Loucy (cell line): ENCODE measurements around the gene CDK16.

Experiments
- H2AFZ ChIP-seq: fragments of 200-600 bp; sonication (generic); 2 replicates; pipeline ENCODE4 v1.6.0; 2016; ENCODE audit warnings: antibody characterized with exemption, mild to moderate bottlenecking, low read length, moderate library complexity
- H3F3A ChIP-seq: fragments of 200-600 bp; 2 replicates; pipeline ENCODE4 v1.6.0; 2016; ENCODE audit warnings: antibody characterized with exemption, low read depth, mild to moderate bottlenecking
- H3K27me3 ChIP-seq: fragments of 200-600 bp; sonication (generic); 2 replicates; pipeline ENCODE4 v1.6.1; 2014; ENCODE audit warnings: low read length, mild to moderate bottlenecking; ENCODE audit not compliant: insufficient read depth, poor library complexity, severe bottlenecking
- H3K36me3 ChIP-seq: fragments of 200-600 bp; sonication (generic); 2 replicates; pipeline ENCODE4 v1.6.1; 2016; ENCODE audit warnings: low read length; ENCODE audit not compliant: insufficient read depth
- H3K4me1 ChIP-seq: fragments of 200-600 bp; sonication (generic); 2 replicates; pipeline ENCODE4 v1.5.1; 2014; ENCODE audit warnings: low read length, mild to moderate bottlenecking; ENCODE audit not compliant: insufficient read depth, poor library complexity, severe bottlenecking
- H3K4me2 ChIP-seq: fragments of 200-600 bp; sonication (generic); 2 replicates; pipeline ENCODE4 v1.6.0; 2014; ENCODE audit warnings: antibody characterized with exemption, low read length, low read depth, mild to moderate bottlenecking; ENCODE audit not compliant: poor library complexity, severe bottlenecking
- H3K4me3 ChIP-seq: fragments of 200-600 bp; sonication (generic); 2 replicates; pipeline ENCODE4 v1.5.1; 2014; ENCODE audit warnings: low read length, mild to moderate bottlenecking, mixed read lengths; ENCODE audit not compliant: poor library complexity, severe bottlenecking
- H3K79me2 ChIP-seq: fragments of 200-600 bp; sonication (generic); 2 replicates; pipeline ENCODE4 v1.6.1; 2014; ENCODE audit warnings: low read length; ENCODE audit not compliant: insufficient read depth
- H3K9ac ChIP-seq: fragments of 200-600 bp; sonication (generic); 2 replicates; pipeline ENCODE4 v1.6.0; 2014; ENCODE audit warnings: mild to moderate bottlenecking, low read depth, low read length, moderate library complexity; ENCODE audit not compliant: poor library complexity, severe bottlenecking
- H3K9me2 ChIP-seq: fragments of 200-600 bp; sonication (generic); replicated peaks from 2 replicates; pipeline ENCODE4 v1.6.1; 2016; ENCODE audit warnings: low read depth, low read length, mixed read lengths
- H3K9me3 ChIP-seq: fragments of 200-600 bp; sonication (generic); 2 replicates; pipeline ENCODE4 v1.6.1; 2014; ENCODE audit warnings: mild to moderate bottlenecking, antibody characterized with exemption, low read length, low read depth; ENCODE audit not compliant: insufficient read depth
- H4K20me1 ChIP-seq: fragments of 200-600 bp; sonication (generic); 2 replicates; pipeline ENCODE4 v1.6.0; 2014; ENCODE audit warnings: antibody characterized with exemption, low read length, mild to moderate bottlenecking; ENCODE audit not compliant: insufficient read depth, poor library complexity, severe bottlenecking
- EZH2phosphoT487 ChIP-seq: fragments of 200-600 bp; IDR thresholded peaks from 2 replicates; pipeline ENCODE4 v1.6.1; 2018; ENCODE audit warnings: antibody characterized with exemption, mild to moderate bottlenecking, moderate library complexity, borderline replicate concordance
- TF ChIP-seq, protein P1 (sequence below): fragments of 200-600 bp; sonication (generic); conservative IDR thresholded peaks from 2 replicates; pipeline ENCODE4 v1.5.1; 2014; ENCODE audit warnings: mild to moderate bottlenecking, antibody characterized with exemption, low read length

Gene CDK16

GRCh38 chrX:47170861-47171692 is 47.4 kb upstream of the CDK16 start:
- no peak overlapping the region for H2AFZ ChIP-seq
- H3K79me2 ChIP-seq, result peaks cover 11% of the 10 kb centered on the region; the same call in 1 of the 2 replicates
- no peak for TF ChIP-seq EZH2phosphoT487
- TF ChIP-seq, protein P1, sequence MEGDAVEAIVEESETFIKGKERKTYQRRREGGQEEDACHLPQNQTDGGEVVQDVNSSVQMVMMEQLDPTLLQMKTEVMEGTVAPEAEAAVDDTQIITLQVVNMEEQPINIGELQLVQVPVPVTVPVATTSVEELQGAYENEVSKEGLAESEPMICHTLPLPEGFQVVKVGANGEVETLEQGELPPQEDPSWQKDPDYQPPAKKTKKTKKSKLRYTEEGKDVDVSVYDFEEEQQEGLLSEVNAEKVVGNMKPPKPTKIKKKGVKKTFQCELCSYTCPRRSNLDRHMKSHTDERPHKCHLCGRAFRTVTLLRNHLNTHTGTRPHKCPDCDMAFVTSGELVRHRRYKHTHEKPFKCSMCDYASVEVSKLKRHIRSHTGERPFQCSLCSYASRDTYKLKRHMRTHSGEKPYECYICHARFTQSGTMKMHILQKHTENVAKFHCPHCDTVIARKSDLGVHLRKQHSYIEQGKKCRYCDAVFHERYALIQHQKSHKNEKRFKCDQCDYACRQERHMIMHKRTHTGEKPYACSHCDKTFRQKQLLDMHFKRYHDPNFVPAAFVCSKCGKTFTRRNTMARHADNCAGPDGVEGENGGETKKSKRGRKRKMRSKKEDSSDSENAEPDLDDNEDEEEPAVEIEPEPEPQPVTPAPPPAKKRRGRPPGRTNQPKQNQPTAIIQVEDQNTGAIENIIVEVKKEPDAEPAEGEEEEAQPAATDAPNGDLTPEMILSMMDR, result no peak
- no peak overlapping the region for H3K4me3 ChIP-seq
- no peaks in the 10 kb centered on the region for H3K9me3 ChIP-seq
- no peak overlapping the region for H3K4me2 ChIP-seq
- no peaks in the 10 kb centered on the region for H4K20me1 ChIP-seq
- H3F3A ChIP-seq, result no peaks in the 10 kb centered on the region
- H3K9me2 ChIP-seq, result no peaks in the 10 kb centered on the region
- no peak overlapping the region for H3K9ac ChIP-seq
- H3K4me1 ChIP-seq, result no peaks in the 10 kb centered on the region
- peaks cover 71% of the 10 kb centered on the region; the same call in 1 of the 2 replicates for H3K36me3 ChIP-seq
- no peaks in the 10 kb centered on the region for H3K27me3 ChIP-seq

- Histone ChIP-seq H3K4me1 (no peaks in the 10 kb centered on the region), H2AFZ (no peak overlapping the region), H3K27me3 (no peaks in the 10 kb centered on the region), H3K4me3 (no peak overlapping the region), H3K79me2 (peaks cover 11% of the 10 kb centered on the region; the same call in 1 of the 2 replicates), H3F3A (no peaks in the 10 kb centered on the region), H3K9me2 (no peaks in the 10 kb centered on the region), H3K36me3 (peaks cover 80% of the 10 kb centered on the region; the same call in 1 of the 2 replicates), H3K4me2 (no peak overlapping the region), H3K9me3 (no peaks in the 10 kb centered on the region), H3K9ac (no peak overlapping the region), H4K20me1 (no peaks in the 10 kb centered on the region)
- TF ChIP-seq, protein P1, result no peak
- no peak for TF ChIP-seq EZH2phosphoT487
Measured at GRCh38 chrX:47171996-47172395, 46.5 kb upstream of the CDK16 start.

GRCh38 chrX:47172549-47172948 is 45.9 kb upstream of the CDK16 start:
- Histone ChIP-seq H3K36me3 (peaks cover 86% of the 10 kb centered on the region; the same call in 1 of the 2 replicates), H3F3A (no peaks in the 10 kb centered on the region)

More at GRCh38 chrX:47172549-47172948, 45.9 kb upstream of the CDK16 start:
- Histone ChIP-seq H3K79me2 (peaks cover 11% of the 10 kb centered on the region; the same call in 1 of the 2 replicates), H3K4me1 (no peaks in the 10 kb centered on the region), H3K4me2 (no peak overlapping the region), H3K9ac (no peak overlapping the region), H3K9me2 (no peaks in the 10 kb centered on the region), H2AFZ (no peak overlapping the region), H4K20me1 (no peaks in the 10 kb centered on the region), H3K4me3 (no peak overlapping the region), H3K9me3 (no peaks in the 10 kb centered on the region), H3K27me3 (no peaks in the 10 kb centered on the region)
- TF ChIP-seq EZH2phosphoT487, result no peak
- TF ChIP-seq, protein P1, result no peak
